Endothelial cell of umbilical vein (primary cell): ENCODE measurements around the gene RILPL1.

Source experiments
- EZH2 ChIP-seq: IDR thresholded peaks from 2 replicates; pipeline ENCODE4 v1.6.1; 2012; ENCODE audit warnings: borderline replicate concordance, low read depth, mild to moderate bottlenecking, moderate library complexity, low read length, inconsistent platforms; ENCODE audit not compliant: severe bottlenecking
- GATA2 ChIP-seq: IDR thresholded peaks from 2 replicates; pipeline ENCODE4 v1.7.0; 2011; ENCODE audit warnings: low read depth, mild to moderate bottlenecking, moderate library complexity, mixed read lengths, low read length; ENCODE audit not compliant: insufficient read length, insufficient read depth
- JUN ChIP-seq: IDR thresholded peaks from 2 replicates; pipeline ENCODE4 v1.6.1; 2011; ENCODE audit warnings: borderline replicate concordance, low read depth; ENCODE audit not compliant: insufficient read length, insufficient read depth
- MAX ChIP-seq: IDR thresholded peaks from 2 replicates; pipeline ENCODE4 v1.6.1; 2011; ENCODE audit not compliant: insufficient read depth, insufficient read length
- POLR2A ChIP-seq: IDR thresholded peaks from 2 replicates; pipeline ENCODE4 v1.6.1; 2012; ENCODE audit warnings: low read depth, mild to moderate bottlenecking, control low read depth, low read length
- POLR2AphosphoS5 ChIP-seq: IDR thresholded peaks from 2 replicates; pipeline ENCODE4 v1.6.1; 2012; ENCODE audit warnings: low read depth, mild to moderate bottlenecking, control low read depth, low read length, moderate library complexity; ENCODE audit not compliant: insufficient read depth
- TF ChIP-seq, protein P1 (sequence below), 2 donors: IDR thresholded peaks; 1 replicate in 1 of 2; 2 replicates in 1 of 2; pipeline ENCODE4 v1.5.1; 2011; ENCODE audit warnings: low read length in 2 of 2, mild to moderate bottlenecking in 2 of 2, moderate library complexity in 2 of 2, control low read depth in 1 of 2, inconsistent platforms in 1 of 2, low read depth in 1 of 2; ENCODE audit not compliant: insufficient read depth in 1 of 2; ENCODE audit errors: extremely low read depth in 1 of 2

GRCh38 chr12:123490089-123490488 lies 43.4 kb downstream of the RILPL1 start:
- TF ChIP-seq, protein P1, sequence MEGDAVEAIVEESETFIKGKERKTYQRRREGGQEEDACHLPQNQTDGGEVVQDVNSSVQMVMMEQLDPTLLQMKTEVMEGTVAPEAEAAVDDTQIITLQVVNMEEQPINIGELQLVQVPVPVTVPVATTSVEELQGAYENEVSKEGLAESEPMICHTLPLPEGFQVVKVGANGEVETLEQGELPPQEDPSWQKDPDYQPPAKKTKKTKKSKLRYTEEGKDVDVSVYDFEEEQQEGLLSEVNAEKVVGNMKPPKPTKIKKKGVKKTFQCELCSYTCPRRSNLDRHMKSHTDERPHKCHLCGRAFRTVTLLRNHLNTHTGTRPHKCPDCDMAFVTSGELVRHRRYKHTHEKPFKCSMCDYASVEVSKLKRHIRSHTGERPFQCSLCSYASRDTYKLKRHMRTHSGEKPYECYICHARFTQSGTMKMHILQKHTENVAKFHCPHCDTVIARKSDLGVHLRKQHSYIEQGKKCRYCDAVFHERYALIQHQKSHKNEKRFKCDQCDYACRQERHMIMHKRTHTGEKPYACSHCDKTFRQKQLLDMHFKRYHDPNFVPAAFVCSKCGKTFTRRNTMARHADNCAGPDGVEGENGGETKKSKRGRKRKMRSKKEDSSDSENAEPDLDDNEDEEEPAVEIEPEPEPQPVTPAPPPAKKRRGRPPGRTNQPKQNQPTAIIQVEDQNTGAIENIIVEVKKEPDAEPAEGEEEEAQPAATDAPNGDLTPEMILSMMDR (IDR thresholded peaks at IDR 0.05; ENCODE audit: extremely low read depth in 1 of 2, insufficient read depth in 1 of 2, low read depth in 1 of 2, low read length in 2 of 2), result no peak
- no peak for TF ChIP-seq POLR2A
- no peak for TF ChIP-seq POLR2AphosphoS5
- no peak for TF ChIP-seq EZH2
- TF ChIP-seq GATA2, result no peak
- TF ChIP-seq MAX, result no peak
- no peak for TF ChIP-seq JUN
